OCI-LY3 (cell line): Measurements from ENCODE around the gene SIK1.
"Not testable (repeated sequence)": the region's sequence is repeated elsewhere in the genome, so short reads cannot be mapped to it uniquely, and the experiment has no call there.

ENCODE experiments used
- H2AFZ ChIP-seq: fragments of 200-600, 300-600 bp; shearing (Covaris generic); 2 replicates; pipeline ENCODE4 v1.6.0; 2014; ENCODE audit warnings: antibody characterized with exemption, low read depth, low read length
- H3K27ac ChIP-seq: fragments of 200-600, 300-600 bp; sonication (generic); 2 replicates; pipeline ENCODE4 v1.5.1; 2014; ENCODE audit warnings: mild to moderate bottlenecking, low read length, moderate library complexity, mixed read lengths
- H3K27me3 ChIP-seq: fragments of 200-600, 300-600 bp; sonication (generic); 2 replicates; pipeline ENCODE4 v1.6.1; 2014; ENCODE audit warnings: low read depth, low read length, mixed read lengths
- H3K36me3 ChIP-seq: fragments of 200-600, 300-600 bp; sonication (generic); replicated peaks from 2 replicates; pipeline ENCODE3; 2014; ENCODE audit warnings: low read depth, low read length, mixed read lengths
- H3K4me1 ChIP-seq: fragments of 300-600, 200-600 bp; sonication (generic); 2 replicates; pipeline ENCODE4 v1.6.1; 2014; ENCODE audit warnings: low read length, mixed read lengths
- H3K4me2 ChIP-seq: fragments of 200-600, 300-600 bp; sonication (generic); 2 replicates; pipeline ENCODE4 v1.6.1; 2014; ENCODE audit warnings: low read length, mixed read lengths
- H3K4me3 ChIP-seq: fragments of 300-600, 200-600 bp; sonication (generic); 2 replicates; pipeline ENCODE4 v1.5.1; 2014; ENCODE audit warnings: antibody characterized with exemption, mild to moderate bottlenecking, low read length, moderate library complexity
- H3K79me2 ChIP-seq: fragments of 300-600, 200-600 bp; shearing (Covaris generic); 2 replicates; pipeline ENCODE4 v1.6.1; 2014; ENCODE audit warnings: mild to moderate bottlenecking, low read length, mixed read lengths
- H3K9ac ChIP-seq: fragments of 300-600, 200-600 bp; shearing (Covaris generic); 2 replicates; pipeline ENCODE4 v1.6.0; 2014; ENCODE audit warnings: mild to moderate bottlenecking, low read length, moderate library complexity
- H3K9me3 ChIP-seq: fragments of 200-600, 300-600 bp; shearing (Covaris generic); 2 replicates; pipeline ENCODE4 v1.6.1; 2014; ENCODE audit warnings: low read length, mixed read lengths; ENCODE audit not compliant: insufficient read depth
- H4K20me1 ChIP-seq: fragments of 200-600, 300-600 bp; sonication (generic); 2 replicates; pipeline ENCODE4 v1.6.1; 2016; ENCODE audit warnings: low read length, mixed read lengths; ENCODE audit not compliant: insufficient read depth

SIK1 gene

GRCh38 chr21:43399136-43399535 is 27.8 kb downstream of the SIK1 start:
- H3K79me2 ChIP-seq, H2AFZ ChIP-seq, H3K9me3 ChIP-seq, H3K4me2 ChIP-seq, H4K20me1 ChIP-seq, H3K27ac ChIP-seq, H3K9ac ChIP-seq, H3K4me1 ChIP-seq, H3K27me3 ChIP-seq, H3K4me3 ChIP-seq, H3K36me3 ChIP-seq: not testable (repeated sequence)

GRCh38 chr21:43398533-43398932 is 28.4 kb downstream of the SIK1 start:
- H3K27me3 ChIP-seq, H3K9ac ChIP-seq, H2AFZ ChIP-seq, H3K27ac ChIP-seq, H3K9me3 ChIP-seq, H3K4me1 ChIP-seq, H3K4me2 ChIP-seq, H3K4me3 ChIP-seq, H3K79me2 ChIP-seq, H4K20me1 ChIP-seq, H3K36me3 ChIP-seq: not testable (repeated sequence)

GRCh38 chr21:43398000-43398399 is 28.9 kb downstream of the SIK1 start:
- H3K4me1 ChIP-seq, H2AFZ ChIP-seq, H4K20me1 ChIP-seq: not testable (repeated sequence)

GRCh38 chr21:43397439-43397808 is 29.5 kb downstream of the SIK1 start:
- not testable (repeated sequence) for H2AFZ ChIP-seq, H3K4me3 ChIP-seq, H3K9ac ChIP-seq, H4K20me1 ChIP-seq, H3K79me2 ChIP-seq, H3K27ac ChIP-seq, H3K4me1 ChIP-seq, H3K27me3 ChIP-seq, H3K4me2 ChIP-seq, H3K9me3 ChIP-seq, H3K36me3 ChIP-seq

More at GRCh38 chr21:43398000-43398399, 28.9 kb downstream of the SIK1 start:
- not testable (repeated sequence) for H3K27ac ChIP-seq, H3K27me3 ChIP-seq, H3K79me2 ChIP-seq, H3K9me3 ChIP-seq, H3K4me3 ChIP-seq, H3K36me3 ChIP-seq, H3K4me2 ChIP-seq, H3K9ac ChIP-seq

- H2AFZ ChIP-seq, H3K79me2 ChIP-seq, H3K27me3 ChIP-seq, H3K4me3 ChIP-seq, H3K27ac ChIP-seq, H3K9ac ChIP-seq, H3K36me3 ChIP-seq, H3K9me3 ChIP-seq, H4K20me1 ChIP-seq, H3K4me2 ChIP-seq, H3K4me1 ChIP-seq: not testable (repeated sequence)
Measured at GRCh38 chr21:43396788-43397438, 30.0 kb downstream of the SIK1 start.

GRCh38 chr21:43383351-43383750 is 43.6 kb downstream of the SIK1 start:
- not testable (repeated sequence) for H3K27me3 ChIP-seq, H3K9ac ChIP-seq, H2AFZ ChIP-seq, H3K4me3 ChIP-seq, H3K79me2 ChIP-seq, H3K4me1 ChIP-seq, H3K9me3 ChIP-seq, H3K4me2 ChIP-seq, H4K20me1 ChIP-seq, H3K36me3 ChIP-seq, H3K27ac ChIP-seq

- H2AFZ ChIP-seq, H3K4me1 ChIP-seq, H3K79me2 ChIP-seq, H3K36me3 ChIP-seq, H3K27me3 ChIP-seq, H3K4me3 ChIP-seq, H3K4me2 ChIP-seq, H3K9ac ChIP-seq, H4K20me1 ChIP-seq, H3K27ac ChIP-seq, H3K9me3 ChIP-seq: not testable (repeated sequence)
Measured at GRCh38 chr21:43382902-43383301, 44.0 kb downstream of the SIK1 start.

GRCh38 chr21:43380852-43381533 is 45.9 kb downstream of the SIK1 start:
- not testable (repeated sequence) for H3K4me3 ChIP-seq, H3K9me3 ChIP-seq, H3K27ac ChIP-seq, H2AFZ ChIP-seq, H3K4me2 ChIP-seq, H3K4me1 ChIP-seq, H3K9ac ChIP-seq, H4K20me1 ChIP-seq, H3K79me2 ChIP-seq, H3K27me3 ChIP-seq, H3K36me3 ChIP-seq

GRCh38 chr21:43380337-43380736 is 46.6 kb downstream of the SIK1 start:
- H4K20me1 ChIP-seq, H3K9me3 ChIP-seq, H3K36me3 ChIP-seq, H3K9ac ChIP-seq, H3K79me2 ChIP-seq, H3K27me3 ChIP-seq, H2AFZ ChIP-seq, H3K27ac ChIP-seq, H3K4me1 ChIP-seq, H3K4me3 ChIP-seq, H3K4me2 ChIP-seq: not testable (repeated sequence)

GRCh38 chr21:43379626-43380122 is 47.3 kb downstream of the SIK1 start:
- H3K9me3 ChIP-seq, H3K27ac ChIP-seq, H3K4me2 ChIP-seq, H4K20me1 ChIP-seq, H3K4me3 ChIP-seq, H3K79me2 ChIP-seq, H3K9ac ChIP-seq, H2AFZ ChIP-seq, H3K4me1 ChIP-seq, H3K27me3 ChIP-seq, H3K36me3 ChIP-seq: not testable (repeated sequence)
